Choroid plexus epithelial cell (primary cell): ENCODE data around the gene HSFY2.
"Not testable (repeated sequence)": the region's sequence is repeated elsewhere in the genome, so short reads cannot be mapped to it uniquely, and the experiment has no call there.

Experiments used
- DNase-seq: peaks from one replicate; pipeline ENCODE4 v3.0.0-alpha.2; 2010; ENCODE audit warnings: low read depth
- H3K4me3 ChIP-seq: 2 replicates; pipeline ENCODE4 v1.5.1; 2011; ENCODE audit warnings: low read depth, mild to moderate bottlenecking, control low read depth, low read length, moderate library complexity

HSFY2 gene, protein sequence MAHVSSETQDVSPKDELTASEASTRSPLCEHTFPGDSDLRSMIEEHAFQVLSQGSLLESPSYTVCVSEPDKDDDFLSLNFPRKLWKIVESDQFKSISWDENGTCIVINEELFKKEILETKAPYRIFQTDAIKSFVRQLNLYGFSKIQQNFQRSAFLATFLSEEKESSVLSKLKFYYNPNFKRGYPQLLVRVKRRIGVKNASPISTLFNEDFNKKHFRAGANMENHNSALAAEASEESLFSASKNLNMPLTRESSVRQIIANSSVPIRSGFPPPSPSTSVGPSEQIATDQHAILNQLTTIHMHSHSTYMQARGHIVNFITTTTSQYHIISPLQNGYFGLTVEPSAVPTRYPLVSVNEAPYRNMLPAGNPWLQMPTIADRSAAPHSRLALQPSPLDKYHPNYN

DNA sequence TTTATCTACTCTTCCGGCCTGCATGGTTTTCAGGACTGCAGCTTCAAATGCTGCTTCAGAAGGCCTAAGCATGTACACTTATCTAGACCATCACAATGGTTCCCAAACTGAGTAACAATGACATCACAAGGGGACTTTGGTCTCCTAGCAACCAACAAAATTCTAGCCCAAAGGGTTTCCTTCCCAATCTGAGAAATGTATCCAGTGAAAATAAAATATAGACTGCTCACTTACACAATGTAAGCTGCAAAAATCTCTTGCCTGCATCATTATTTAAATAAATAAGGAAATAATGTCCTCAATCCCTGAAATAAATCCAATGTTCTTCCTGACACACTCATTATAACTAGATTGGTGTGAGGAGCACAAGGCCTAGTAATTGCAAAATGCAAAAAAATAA lies at the start of gene HSFY2:
Gene HSFY2, minus strand, starts transcription at position 101 of the 400 bp plus-strand sequence. CDS start 117 bp downstream, outside the sequence.
- DNase-seq, H3K4me3 ChIP-seq: not testable (repeated sequence)

DNA sequence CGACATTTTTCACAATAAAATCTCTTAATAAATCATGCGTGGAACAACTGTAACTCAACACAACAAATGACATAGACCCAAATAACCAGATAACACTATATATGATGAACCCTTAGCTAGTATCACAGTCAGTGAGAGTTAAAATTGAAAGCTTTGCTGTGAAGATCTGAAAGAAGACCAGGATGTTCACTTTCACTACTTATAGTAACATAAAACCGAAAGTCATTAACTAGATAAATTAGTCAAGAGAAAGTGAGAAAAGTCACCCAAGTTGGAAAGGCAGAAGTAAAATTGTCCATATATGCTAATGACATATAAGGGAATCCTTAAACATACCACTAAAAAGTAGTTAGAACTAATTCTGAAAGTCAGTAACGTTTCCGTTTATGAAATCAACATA lies 42.2 kb upstream of the HSFY2 start:
- not testable (repeated sequence) for DNase-seq, H3K4me3 ChIP-seq

GRCh38 chrY:18788757-18789406 lies 15.3 kb upstream of the HSFY2 start:
- not testable (repeated sequence) for DNase-seq, H3K4me3 ChIP-seq

GRCh38 chrY:18754077-18754476 lies 19.5 kb downstream of the HSFY2 start:
- not testable (repeated sequence) for H3K4me3 ChIP-seq, DNase-seq

DNA sequence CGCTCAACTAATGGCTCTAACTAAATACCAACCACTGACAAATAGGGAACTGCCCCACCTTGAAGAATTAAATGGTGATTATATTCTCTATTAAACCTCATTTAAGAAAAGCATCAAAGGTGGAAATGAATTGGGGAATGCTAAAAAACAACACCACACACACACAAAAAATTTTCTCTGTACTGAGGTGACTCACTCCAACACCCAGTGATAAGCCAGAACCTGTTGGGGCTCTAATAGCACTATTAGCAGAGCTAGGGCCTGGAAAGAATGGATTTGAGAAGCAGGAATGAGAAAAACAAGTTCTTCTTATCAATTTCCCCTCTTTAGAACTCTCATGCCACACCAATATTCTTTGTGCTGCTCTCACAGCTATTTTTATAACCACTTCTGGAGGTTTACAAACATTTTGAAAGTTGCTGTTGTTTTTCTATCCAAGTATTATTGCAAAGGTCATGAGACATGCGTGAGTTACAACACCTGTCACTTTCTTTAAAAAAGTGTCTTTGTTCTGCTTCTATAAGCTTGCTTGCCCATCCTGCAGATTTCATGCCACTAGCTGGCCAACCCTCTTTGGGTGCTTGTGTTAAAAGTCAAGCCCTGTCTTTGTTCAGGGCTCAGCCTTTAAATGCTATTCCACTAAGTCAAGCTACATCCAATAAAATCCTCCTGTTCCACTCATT lies 20.3 kb downstream of the HSFY2 start:
- H3K4me3 ChIP-seq: not testable (repeated sequence)

DNA sequence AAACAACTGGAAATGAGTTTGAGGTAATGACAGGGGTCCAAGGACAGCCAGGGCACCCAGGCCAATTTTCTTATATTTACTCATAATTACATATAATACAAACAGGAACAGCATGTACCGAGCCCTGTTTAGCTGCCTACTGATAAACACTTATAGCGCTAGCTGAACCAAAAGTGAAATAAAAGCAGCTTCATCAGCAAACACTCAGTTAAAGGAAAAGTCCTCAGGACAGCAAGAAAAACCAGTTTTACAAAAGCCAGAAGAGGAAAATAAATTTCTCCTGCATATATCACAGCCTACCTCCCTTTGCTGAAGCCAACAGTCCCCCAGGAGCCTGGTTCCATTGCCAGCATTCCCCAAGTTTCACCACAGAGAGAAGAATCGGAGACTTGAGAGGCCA lies 49.8 kb downstream of the HSFY2 start:
- DNase-seq, H3K4me3 ChIP-seq: not testable (repeated sequence)

More for the DNA sequence above, 20.3 kb downstream of the HSFY2 start:
- not testable (repeated sequence) for DNase-seq
